GM10847 (cell line): ENCODE data around the gene GRAMD2A.

Experiments used
- POLR2A ChIP-seq: IDR thresholded peaks from 2 replicates; pipeline ENCODE4 v1.6.1; 2011; ENCODE audit not compliant: insufficient read length; ENCODE audit errors: extremely low read depth

Gene GRAMD2A

GRCh38 chr15:72167445-72167844 is 30.1 kb downstream of the GRAMD2A start:
- no peak for TF ChIP-seq POLR2A

GRCh38 chr15:72166716-72167417 is 30.7 kb downstream of the GRAMD2A start:
- no peak for TF ChIP-seq POLR2A

DNA sequence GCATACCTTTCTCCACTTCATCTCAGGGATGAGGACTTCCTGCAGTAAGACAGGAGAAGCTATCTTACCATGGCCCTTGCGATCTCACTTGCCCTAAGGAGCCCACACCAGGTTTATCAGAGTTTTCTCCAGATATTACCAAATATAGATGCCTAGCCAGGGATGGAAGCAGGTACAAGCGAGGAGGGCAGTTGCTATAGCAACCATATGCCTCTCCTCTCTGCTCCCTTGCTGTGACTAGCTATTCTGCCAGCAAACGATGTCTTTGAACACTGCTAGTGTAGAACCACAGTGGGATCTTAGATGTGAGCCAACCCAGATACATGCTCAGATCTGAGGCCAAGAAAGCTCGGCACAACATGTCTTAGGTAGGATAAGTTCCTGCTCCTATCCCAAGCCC is 33.9 kb downstream of the GRAMD2A start:
- no peak for TF ChIP-seq POLR2A

GRCh38 chr15:72162569-72162968 is 35.0 kb downstream of the GRAMD2A start:
- no peak for TF ChIP-seq POLR2A

DNA sequence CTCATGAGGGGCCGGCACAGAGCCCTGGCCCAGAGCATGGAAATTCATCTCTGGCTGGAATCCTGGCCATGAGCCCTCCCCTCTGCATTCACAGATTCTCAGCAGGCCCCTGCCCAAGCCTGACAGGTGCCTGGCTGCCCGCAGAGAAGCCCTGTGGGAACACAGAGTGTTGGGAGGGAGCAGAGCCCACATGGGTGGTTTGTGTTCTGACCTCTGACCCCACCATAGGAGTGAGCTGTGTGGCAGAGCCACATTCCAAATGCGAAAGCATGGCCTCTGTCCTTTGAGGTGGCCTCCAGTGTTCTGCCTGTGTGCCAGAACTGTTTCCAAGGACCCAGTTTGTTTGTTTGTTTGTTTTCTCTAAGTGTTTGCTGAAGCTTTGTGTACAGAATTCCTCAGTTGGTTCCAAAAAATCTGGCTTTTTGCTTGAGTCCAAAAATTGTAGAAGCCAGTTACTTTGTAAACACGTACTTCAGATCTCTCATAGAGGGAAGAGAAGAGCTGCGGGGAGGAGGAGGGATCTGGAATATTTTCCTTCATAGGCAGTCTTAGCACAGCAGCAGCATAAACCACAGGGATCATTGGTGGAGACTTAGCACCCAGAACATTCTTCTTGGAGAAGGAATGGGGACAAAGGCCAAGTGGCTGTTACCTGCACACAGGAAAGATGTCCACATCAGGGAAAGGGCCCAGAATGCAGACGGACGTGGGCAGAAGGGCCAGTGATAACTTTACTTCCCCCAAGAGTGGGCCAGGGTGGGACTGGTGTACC is 36.0 kb downstream of the GRAMD2A start:
- no peak for TF ChIP-seq POLR2A

DNA sequence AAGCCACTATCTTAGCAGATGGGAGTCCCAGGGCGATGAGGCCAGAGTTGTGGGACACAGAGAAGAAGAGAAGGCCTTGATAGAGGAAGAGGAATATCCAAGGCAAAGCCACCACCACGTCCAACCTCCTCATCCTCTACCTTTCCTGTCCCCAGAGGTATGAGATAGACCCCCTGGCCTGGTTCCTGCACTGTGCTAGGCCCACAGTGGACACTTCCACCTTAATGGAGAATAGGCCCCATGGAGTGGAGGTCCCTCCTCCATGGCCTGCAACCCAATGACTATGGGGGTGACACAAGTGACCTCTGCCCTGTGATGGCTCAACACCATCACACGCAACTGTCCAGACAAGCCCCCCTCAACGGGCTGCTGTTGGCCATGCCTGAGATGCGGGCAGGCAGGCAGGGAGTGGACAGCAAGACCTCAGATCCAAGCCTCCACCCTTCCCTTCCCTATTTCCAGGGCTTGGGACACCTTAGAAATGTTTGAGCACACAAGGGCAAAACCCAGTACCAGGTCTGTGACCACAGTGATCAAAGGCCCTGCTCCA is 36.8 kb downstream of the GRAMD2A start:
- no peak for TF ChIP-seq POLR2A

- TF ChIP-seq POLR2A = no peak
Observed at GRCh38 chr15:72156928-72157327, 40.7 kb downstream of the GRAMD2A start.

DNA sequence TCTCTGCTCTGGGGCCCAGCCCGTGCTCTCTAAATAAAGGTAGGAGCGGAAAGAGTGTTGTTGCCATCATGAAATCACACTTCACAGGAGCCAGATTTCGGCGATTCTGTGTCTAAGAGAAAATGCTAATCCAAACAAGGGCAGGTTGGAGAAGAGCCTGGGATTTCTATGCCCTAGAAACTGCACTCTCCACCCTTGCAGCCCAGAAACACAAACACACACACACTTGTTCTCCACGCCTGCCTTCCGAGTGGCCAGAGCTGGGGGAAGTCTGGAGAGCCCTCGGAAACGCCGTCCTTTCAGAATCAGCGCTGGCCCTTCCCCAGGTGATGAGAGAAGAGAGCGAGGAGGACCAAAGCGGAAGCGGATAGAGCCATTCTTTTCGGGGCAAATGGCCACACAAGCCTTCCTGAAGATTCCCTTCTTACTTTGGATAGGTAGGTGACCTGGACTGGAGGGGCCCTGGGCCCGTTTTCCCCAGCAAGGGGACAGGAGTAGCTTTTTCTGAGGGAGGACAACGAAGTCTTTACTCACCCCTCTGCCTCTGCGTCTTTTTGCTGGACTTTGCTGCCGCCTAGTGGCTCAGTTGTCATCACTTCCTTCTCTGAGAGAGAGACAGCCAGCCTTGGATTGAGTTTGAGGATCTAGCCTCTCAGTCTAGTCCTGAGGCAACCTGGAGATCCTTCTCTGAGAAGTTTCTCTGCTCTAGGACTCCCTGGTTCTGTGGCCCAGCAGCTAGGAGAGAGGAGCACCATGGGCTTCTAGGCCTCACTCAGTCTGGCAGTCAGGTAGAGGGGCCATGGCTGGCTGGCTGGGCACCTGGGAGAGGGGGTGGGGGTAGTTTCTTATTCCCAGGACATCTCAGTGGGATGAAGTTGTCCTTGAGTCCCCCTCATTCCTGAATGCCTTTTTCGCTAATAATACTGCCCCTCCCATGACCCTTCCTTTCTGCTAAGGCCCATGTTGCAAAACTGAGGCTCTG is 41.7 kb downstream of the GRAMD2A start:
- no peak for TF ChIP-seq POLR2A

GRCh38 chr15:72155003-72155621 is 42.5 kb downstream of the GRAMD2A start:
- TF ChIP-seq POLR2A = no peak

- TF ChIP-seq POLR2A = no peak
Observed at GRCh38 chr15:72154316-72154715, 43.3 kb downstream of the GRAMD2A start.

- no peak for TF ChIP-seq POLR2A
Observed at GRCh38 chr15:72153269-72154000, 44.2 kb downstream of the GRAMD2A start.

DNA sequence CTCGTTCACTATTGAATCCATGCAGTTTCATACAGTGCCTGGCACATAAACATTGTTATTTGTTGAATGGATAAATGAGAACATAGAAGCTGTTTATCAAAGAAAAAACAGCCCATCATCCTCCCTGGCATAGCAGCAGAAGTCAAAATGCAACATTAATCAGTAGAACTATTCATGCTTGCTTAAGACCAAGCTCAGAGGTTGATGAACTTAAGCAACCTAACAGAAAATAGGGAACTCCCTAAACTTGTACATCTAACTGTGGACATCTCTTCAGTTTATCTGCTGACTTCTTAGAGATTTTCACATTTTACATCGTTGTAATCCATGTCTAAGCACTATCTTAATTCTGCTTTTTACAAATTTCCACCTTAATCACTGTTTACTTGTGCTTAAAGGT is 50.2 kb downstream of the GRAMD2A start:
- TF ChIP-seq POLR2A = no peak

- TF ChIP-seq POLR2A = no peak
Observed at GRCh38 chr15:72146934-72147333, 50.7 kb downstream of the GRAMD2A start.

DNA sequence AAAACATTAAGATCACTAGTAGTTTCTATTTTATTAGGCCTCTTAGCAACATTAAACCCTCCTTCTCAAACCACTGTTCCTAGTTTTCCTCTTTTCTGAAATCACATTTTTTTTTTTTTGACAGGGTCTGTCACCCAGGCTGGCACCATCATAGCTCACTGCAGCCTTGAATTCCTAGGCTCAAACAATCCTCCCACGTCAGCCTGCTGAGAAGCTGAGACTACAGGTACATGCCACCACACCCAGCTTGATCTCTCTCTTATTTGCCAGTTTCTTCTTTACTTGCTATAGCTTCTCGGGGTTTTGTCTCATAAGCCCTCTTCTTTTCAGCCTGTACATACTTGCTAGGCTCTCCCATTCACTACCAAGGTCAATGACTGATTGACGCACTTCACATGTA is 51.4 kb downstream of the GRAMD2A start:
- TF ChIP-seq POLR2A = no peak
